Activated CD4-positive, alpha-beta T cell treated with anti-CD3 and anti-CD28 coated beads, Interleukin-2, amount 50 U/mL, for 16 hours (primary cell): ENCODE results near the gene GALNT13.

Source experiments
- DNase-seq: peaks from one replicate; pipeline ENCODE4 v3.0.0-alpha.2; 2020

Gene GALNT13

GRCh38 chr2:154229966-154230365 lies 358.2 kb downstream of the GALNT13 start:
- DNase-seq, result no peak

DNA sequence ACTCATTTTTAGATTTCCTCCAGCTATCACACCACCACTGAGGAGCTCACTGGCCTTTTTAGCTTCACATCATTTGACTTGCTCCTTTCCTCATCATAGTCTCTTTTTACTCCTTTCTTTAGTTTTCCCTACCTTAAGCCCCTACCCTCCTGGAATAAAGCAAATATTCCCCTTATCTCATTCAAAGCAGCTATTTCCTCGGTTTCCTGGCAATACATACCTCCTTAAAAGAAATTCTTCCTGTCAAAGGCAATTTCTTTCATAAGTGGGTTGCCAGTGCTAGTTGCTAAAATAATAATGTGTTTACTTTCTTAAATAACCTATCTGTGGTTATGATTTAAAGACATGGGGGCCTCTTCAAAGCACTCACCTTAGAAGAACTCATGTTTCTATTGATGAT lies 359.3 kb downstream of the GALNT13 start:
- DNase-seq, result no peak

GRCh38 chr2:154233231-154233630 lies 361.5 kb downstream of the GALNT13 start:
- DNase-seq, result no peak

DNA sequence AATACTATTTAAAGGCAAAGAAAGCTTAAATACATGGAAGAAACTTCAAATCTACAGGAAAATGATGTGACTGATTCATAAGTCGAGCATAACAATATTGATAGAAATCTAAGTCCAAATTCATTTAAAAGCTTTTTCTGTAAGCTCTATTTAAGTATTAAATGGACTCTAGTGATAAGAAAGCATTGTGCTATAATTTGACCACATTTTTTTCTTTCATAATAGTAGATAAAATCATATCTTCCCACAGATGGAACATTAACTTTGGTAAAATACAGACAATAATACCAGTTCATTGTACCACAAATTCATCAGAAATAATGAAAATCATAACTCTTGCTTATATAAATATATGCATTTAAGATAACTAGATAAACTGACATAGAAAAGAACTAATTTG lies 366.5 kb downstream of the GALNT13 start:
- no peak for DNase-seq

DNA sequence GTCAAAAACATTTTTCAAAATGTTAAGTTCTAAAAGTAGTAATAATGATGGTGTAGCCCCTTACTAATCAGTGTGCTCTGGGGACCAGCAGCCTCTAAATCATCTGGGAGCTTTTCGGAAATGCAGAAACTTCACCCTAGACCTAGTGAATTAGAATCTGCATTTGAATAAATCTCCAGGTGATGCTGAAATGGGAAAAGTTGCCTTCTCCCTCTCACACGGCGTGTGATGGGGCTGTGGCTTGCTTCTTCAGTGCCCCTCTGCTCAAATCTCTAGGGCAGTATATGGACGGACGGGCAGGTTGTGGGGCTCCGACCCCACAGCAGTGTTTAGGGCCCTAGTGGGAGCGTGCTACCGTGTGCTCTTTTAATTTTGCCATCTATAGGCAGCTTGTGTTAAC lies 368.6 kb downstream of the GALNT13 start:
- no peak for DNase-seq

DNA sequence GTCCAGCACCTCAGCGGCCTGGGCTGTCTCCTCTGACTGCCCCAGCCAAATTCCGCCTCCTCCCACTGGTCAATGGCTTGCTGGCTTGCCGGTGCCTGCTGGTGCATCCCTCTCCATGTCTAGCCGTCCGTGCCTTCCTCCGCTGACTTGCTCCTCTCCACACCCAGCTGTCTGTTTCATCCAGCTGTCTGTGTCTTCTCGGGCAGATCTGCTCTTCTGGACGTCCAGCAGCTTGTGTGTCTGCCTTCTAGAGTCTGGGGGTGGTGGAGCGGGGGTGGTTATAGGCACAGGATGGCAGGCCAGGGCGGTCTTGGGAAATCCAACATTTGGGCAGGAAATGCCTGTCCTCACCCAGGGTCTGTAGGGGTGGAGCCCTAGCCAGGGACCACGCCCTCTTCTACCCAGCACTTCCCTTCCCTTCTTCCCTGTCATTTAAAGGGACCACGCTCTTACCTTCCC lies 369.2 kb downstream of the GALNT13 start:
- no peak for DNase-seq

- no peak for DNase-seq
Observed at GRCh38 chr2:154242687-154243086, 371.0 kb downstream of the GALNT13 start.

DNA sequence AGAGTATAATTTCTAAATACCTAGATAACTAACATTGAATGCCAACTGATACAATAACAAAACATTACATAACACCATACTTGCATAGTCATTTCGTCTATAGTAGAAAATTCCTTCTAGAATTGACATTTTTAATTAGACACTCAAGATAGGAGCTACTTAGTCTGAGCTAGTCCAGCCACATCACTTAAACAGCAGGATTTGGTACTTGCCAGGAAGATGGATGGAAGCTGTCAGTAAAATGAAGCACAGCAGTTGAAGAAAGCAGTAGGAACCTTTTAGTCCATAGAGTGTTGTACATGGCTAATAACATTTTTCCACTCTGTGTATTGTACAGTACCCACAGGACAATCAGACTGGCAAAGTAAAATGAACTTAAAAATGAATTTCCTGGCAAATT lies 372.0 kb downstream of the GALNT13 start:
- no peak for DNase-seq

DNA sequence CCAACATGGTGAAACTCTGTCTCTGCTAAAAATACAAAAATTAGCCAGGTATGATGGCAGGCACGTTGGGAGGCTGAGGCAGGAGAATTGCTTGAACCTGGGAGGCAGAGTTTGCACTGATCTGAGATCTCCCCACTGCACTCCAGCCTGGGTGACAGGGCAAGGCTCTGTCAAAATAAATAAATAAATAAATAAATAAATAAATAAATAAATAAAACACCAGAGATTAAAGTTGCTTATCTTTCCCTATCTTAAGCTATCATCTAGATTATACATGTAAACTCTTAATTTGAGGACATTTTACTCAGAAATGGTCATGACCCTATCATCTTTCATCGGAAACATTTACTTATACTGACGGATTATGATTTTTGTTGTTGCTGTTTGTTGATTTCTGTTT lies 373.2 kb downstream of the GALNT13 start:
- no peak for DNase-seq

GRCh38 chr2:154247503-154247902 lies 375.8 kb downstream of the GALNT13 start:
- no peak for DNase-seq

DNA sequence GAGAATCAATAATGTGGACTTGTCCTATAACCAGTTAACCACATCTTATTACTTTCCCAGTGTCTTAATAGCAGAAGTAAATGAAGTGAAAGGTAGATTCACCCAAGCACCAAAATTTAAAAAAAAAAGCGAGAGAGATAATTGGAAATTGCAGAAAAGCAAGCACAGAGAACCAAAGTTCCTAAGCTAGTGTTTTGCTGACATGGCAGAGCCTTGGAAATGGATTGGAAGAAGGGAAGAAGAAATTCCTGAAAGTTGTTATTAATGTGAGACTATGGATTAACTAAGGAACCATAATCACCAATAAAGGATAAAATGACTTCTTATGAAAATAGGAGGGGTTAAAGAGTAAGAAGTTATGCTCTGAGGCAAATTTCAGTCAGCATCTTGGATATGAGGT lies 384.4 kb downstream of the GALNT13 start:
- DNase-seq, result no peak

GRCh38 chr2:154259030-154259429 lies 387.3 kb downstream of the GALNT13 start:
- DNase-seq, result no peak

GRCh38 chr2:154261473-154262027 lies 389.8 kb downstream of the GALNT13 start:
- DNase-seq, result no peak

- DNase-seq, result no peak
Observed at GRCh38 chr2:154263206-154263605, 391.5 kb downstream of the GALNT13 start.

GRCh38 chr2:154264024-154264423 lies 392.3 kb downstream of the GALNT13 start:
- no peak for DNase-seq

DNA sequence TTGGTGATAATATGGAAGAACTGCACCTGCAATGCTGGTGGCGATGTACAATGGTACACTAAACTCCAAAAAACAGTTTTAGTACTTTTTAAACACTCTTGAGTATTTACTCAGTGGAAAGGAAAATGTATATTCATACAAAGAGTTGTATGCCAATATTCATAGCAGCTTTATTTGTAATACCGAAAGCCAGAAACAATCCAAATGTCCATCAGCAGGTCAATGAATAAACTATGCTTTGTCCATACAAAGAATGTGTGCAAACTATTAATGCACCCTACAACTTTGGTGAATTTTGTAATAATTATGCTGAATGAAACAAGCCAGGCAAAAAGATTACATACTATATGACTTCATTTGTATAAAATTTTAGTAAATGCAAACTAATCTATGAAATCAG lies 396.3 kb downstream of the GALNT13 start:
- DNase-seq, result no peak

- no peak for DNase-seq
Observed at GRCh38 chr2:154280543-154280942, 408.8 kb downstream of the GALNT13 start.

DNA sequence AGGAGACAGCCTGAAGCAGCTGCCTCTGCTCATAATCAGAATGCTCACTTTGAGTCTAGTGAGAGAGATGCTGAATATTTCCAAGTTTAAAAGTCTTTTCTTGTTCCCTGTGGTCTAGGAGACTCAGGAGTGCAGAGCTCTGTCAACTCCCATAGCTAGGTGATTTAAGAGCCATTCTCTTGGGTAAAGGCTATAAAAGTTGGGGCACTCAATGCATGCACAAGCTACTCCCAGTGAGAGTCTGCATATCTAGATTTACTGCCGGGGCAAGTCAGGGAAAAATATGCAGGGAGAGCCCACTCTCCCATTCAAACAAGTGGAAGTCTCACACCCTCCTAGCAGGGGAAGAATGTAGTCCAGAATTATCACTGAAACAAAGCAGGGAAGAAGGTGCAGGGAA lies 418.1 kb downstream of the GALNT13 start:
- no peak for DNase-seq

DNA sequence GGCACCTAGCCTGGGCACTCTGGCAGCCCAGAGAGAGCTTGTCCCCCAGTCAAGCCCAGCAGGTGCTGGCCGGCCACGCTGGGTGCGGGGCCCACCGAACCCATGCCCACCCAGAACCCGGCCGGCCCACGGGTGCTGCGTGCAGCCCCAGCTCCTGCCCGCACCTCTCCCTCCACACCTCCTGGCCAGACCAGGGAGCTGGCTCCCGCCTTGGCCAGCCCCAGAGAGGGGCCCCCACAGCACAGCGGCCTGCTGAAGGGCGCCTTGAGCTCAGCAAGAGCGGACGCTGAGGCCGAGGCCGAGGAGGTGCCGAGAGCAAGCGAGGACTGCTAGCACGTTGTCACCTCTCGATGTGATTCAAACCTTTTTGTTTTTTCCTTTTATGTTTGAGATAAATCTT lies 419.8 kb downstream of the GALNT13 start:
- DNase-seq, result no peak

GRCh38 chr2:154291927-154292326 lies 420.2 kb downstream of the GALNT13 start:
- DNase-seq, result no peak

DNA sequence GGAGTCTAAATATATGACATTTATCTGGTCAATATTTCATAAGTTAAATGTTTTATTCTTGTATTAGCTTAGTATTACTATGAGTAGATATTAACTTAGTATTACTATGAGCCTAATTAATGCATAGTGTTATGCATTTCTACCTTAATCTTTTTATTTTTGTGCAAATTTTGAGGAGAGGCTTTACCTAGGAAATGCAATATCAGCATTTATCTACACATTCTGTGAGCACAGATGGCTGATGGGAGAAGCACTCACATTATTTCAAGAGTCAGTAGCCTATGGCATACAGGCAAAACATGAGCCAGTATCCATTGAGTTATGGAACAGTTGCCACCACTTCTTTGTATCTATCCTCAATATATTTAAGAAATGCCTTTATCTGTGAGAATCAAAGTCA lies 422.1 kb downstream of the GALNT13 start:
- DNase-seq, result no peak

DNA sequence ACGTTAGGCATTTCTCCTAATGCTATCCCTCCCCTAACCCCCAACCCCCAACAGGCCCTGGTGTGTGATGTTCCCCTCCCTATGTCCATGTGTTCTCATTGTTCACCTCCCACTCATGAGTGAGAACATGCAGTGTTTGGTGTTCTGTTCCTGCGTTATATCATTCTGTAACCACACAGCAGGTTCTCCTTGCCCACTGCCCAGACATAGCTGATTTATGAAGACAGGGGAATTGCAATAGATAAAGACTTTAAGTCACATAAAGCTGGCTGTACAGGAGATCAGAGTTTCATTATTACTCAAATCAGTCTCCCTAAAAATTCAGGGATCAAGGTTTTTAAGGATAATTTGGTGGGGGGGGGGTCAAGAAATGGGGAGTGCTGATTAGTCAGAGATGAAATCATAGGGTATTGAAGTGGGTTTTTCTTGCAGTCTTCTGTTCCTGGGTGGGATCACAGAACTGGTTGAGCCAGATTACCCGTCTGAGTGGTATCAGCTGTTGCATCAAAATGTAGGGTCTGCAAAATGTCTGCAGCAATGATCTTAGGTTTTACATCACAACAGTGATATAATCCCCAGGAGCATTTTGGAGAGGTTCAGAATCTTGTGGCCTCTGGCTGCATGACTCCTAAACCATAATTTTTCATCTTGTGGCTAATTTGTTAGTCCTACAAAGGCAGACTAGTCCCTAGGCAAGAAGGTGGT lies 434.7 kb downstream of the GALNT13 start:
- DNase-seq, result no peak

GRCh38 chr2:154307007-154307406 lies 435.3 kb downstream of the GALNT13 start:
- no peak for DNase-seq

DNA sequence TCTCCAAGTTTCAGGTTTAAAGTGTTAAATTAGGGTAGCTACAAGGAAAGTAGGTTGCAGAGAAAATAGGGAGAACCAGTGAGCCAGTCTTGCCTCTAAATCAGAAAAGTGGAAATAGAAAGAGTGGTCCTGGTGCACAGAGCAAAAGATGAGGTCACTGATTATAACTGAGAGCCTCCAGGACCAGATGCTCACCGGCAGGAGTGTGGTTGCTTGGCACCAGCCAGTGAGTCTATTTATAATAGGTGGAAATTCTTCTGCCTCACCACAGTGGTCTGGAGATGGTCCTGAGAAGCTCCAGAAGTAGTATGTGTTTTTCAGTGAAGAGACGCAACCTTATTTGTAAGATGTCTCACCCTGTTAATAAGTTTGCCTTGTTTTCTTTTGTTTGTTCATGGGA lies 452.9 kb downstream of the GALNT13 start:
- no peak for DNase-seq

DNA sequence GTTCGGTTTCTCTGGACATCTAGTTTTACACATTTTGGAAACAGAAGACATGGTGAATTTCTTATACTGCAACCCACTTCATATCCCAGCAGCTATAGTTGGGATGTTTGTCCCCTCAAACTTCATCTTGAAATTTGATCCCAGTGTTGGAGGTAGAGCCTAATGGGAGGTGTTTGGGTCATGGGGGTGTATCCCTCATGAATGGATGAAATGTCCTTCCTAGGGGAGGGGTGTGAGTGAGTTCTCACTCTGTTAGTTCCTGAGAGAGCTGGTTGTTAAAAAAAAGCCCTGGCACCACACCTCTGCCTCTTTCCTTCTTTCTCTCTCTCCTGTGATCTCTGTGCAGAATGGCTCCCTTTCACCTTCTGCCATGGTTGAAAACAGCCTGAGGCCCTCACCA lies 457.8 kb downstream of the GALNT13 start:
- DNase-seq, result no peak
